HG02973 (cell line): ENCODE measurements around the gene PA2G4.
"Not testable (repeated sequence)": the region's sequence is repeated elsewhere in the genome, so short reads cannot be mapped to it uniquely, and the experiment has no call there.

Experiments
- ATAC-seq: cut with Tn5 transposase; IDR thresholded peaks from one replicate; pipeline ENCODE4 v1.9.1; 2021; ENCODE audit warnings: moderate library complexity; ENCODE audit not compliant: unreplicated experiment

PA2G4 gene

GRCh38 chr12:56152756-56153677 lies 48.7 kb downstream of the PA2G4 start:
- no peak for ATAC-seq

DNA sequence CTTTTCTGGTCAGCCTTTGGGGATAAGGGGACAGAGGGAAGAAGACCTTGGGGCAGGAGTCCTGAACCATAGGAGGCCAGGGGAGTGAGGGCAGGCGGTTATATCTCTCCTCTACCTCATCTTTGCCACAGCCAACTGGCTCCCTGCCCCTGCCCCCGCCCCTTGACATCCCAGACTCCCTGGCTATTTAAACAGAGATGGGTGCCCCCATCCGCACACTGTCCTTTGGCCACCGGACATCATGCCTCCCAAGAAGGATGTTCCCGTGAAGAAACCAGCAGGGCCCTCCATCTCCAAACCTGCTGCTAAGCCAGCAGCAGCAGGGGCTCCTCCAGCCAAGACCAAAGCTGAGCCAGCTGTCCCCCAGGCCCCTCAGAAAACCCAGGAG lies 49.3 kb downstream of the PA2G4 start:
- ATAC-seq = no peak

DNA sequence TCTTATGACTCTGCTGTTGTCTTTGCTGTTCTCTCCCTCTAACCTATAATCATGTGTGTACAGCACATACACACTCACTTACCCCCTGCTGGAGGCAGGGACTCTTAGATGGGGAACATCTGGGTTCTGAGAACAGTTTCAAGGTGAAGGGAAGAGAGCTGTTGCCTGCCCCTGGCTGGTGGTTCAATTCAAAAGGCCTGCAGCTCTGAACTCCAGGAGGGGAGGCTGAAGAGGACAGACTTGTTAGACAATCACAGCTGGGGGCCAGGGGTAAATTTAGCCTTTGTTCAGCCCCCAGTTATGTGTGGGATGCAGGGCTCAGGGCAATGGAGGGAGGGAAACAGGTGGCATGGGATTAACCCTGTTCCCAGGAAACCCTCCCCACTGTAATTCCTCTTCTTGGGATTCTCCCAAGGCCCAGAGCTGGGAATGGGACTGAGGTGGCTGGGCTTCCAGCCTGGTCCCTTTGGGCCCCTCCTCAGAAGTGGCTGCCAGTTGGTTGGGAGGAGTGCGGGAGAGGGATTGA lies 50.0 kb downstream of the PA2G4 start:
- ATAC-seq = no peak

GRCh38 chr12:56154818-56155217 lies 50.5 kb downstream of the PA2G4 start:
- ATAC-seq = no peak

DNA sequence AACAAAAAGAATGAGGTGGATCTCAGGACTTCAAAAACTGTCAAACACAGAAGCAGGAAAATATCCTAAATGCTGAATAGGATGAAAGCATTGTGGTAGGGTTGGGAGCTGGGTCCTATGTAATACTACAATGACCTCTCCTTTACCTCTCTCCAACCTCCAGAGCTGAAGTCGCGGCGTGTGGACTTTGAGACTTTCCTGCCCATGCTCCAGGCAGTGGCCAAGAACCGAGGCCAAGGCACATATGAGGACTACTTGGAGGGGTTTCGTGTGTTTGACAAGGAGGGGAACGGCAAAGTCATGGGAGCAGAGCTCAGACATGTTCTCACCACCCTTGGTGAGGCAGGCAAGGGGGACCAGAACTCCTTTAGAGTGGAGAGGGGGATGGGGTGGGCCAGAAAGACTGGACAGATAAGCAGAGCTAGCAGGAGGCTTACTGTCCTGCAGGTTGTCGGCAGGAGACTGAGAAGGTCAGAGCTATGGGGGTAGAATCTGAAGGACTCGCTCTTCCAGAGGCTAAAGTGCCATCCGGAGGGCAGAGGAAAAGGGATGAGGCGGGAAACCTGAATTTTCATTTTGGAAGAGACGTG lies 51.0 kb downstream of the PA2G4 start:
- ATAC-seq = no peak

DNA sequence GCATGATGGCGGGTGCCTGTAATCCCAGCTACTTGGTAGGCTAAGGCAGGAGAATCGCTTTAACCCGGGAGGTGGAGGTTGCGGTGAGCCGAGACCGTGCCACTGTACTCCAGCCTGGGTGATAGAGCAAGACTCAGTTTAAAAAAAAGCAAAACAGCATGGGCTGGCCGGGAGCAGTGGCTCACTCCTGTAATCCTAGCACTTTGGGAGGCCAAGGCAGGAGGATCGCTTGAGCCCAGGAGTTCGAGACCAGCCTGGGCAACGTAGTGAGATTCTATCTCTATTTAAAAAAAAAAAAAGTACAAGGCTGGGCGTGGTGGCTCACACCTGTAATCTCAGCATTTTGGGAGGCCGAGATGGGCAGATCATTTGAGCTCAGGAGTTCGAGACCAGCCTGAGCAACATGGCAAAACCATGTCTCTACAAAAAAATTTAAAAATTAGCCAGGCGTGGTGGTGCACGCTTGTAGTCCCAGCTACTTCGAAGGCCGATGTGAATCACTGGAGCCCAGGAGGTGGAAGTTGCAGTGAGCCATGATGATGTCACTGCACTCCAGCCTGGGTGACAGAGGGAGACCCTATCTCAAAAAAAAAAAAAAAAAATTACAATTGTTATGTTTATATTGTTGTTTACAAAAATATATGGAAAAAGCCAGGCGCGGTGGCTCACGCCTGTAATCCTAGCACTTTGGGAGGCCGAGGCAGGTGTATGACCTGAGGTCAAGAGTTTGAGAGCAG lies 52.3 kb downstream of the PA2G4 start:
- not testable (repeated sequence) for ATAC-seq

DNA sequence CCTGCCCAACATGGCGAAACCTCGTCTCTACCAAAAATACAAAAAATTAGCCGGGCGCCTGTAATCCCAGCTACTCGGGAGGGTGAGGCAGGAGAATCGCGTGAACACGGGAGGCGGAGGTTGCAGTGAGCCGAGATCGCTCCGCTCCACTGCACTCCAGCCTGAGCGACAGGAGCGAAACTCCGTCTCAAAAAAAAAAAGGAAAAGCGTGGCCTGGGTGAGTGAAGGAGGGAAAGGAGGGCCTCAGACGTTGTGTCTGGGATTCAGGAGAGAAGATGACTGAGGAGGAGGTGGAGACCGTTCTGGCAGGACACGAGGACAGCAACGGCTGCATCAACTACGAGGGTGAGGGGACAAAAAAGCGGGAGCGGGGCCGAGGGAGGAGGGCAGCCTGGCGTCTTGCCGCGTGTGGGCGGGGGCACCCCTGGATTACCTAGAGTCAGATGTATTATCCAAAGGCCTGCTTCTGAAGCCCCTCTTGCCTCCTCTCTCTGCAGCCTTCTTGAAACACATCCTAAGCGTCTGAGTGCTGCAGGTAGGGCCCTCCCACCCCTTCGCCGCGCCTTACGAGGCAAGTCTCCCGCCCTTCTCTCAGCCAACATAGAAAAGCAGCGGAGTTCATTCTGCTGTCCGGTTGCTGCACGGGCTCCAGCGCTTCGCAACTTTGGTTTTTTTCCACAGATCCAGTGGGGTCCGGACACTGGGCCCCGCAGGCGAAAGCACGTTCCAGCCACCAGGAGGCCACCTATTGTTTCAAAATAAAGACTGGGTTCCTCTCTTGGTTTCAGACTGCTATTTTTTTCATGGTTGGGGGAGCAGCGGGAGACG lies 53.1 kb downstream of the PA2G4 start:
- ATAC-seq = peak; percentile 35

GRCh38 chr12:56158029-56158925 lies 53.9 kb downstream of the PA2G4 start, which contains the start of gene MYL6:
Gene MYL6 (plus strand): TSS chr12:56158359. CDS start chr12:56158402, 43 bp downstream.
- peak; percentile 73 for ATAC-seq

DNA sequence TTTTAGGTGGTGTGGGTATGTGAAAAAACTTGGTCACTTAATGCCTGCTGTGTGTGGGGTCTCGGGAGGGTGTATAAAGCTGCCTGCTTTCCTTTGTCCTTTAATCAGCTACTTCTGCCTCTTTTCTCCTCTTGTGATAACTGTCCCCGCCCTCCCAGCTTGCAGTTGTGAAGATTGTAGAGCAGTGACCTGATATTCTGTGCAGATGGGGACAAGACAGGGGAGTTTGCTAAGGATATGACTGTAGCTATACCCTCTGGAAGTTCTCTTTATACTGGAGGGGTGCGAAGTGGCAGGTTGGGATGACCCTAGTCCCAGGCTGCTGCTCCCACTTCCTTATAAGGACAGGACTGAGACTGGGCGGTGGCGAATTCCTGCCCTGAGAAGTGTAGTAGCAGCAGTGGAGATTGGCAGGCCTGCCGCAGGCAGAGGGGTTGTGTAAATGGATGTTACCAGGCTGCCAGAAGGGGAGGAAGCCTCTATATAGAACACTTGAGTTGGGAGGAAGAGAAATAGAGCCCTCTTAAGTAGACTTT lies 54.6 kb downstream of the PA2G4 start:
- no peak for ATAC-seq

GRCh38 chr12:56159482-56160192 lies 55.3 kb downstream of the PA2G4 start:
- no peak for ATAC-seq

- no peak for ATAC-seq
Observed at GRCh38 chr12:56160193-56160763, 55.9 kb downstream of the PA2G4 start.

- ATAC-seq = no peak
Observed at GRCh38 chr12:56160894-56161689, 56.7 kb downstream of the PA2G4 start.

GRCh38 chr12:56161690-56162351 lies 57.5 kb downstream of the PA2G4 start:
- no peak for ATAC-seq

GRCh38 chr12:56162468-56163290 lies 58.3 kb downstream of the PA2G4 start:
- no peak for ATAC-seq
